ENCODE measurements around the gene KCNK15.

- TF ChIP-seq RXRA (IDR thresholded peaks at IDR 0.05) (no peak), YY1 (IDR thresholded peaks at IDR 0.05) (no peak), CTCF (IDR thresholded peaks at IDR 0.05; ENCODE audit: low read depth, low read length, missing input control) (no peak), JUND (IDR thresholded peaks at IDR 0.05) (no peak), NR2F2 (IDR thresholded peaks at IDR 0.05) (no peak)
Observed at GRCh38 chr20:44771172-44771535, 25.5 kb downstream of the KCNK15 start.
